K562 (cell line): Measurements from ENCODE around the gene PIGV. TPM values are rescaled to one million over a fixed set of nuclear protein-coding genes. Genes with fewer than 3 reads are reported as not detected.

Experiments used
- ARNT ChIP-seq, 2 experiments: fragments of 450-650 bp; IDR thresholded peaks; 2 replicates each; pipeline ENCODE4 v1.6.1; 2016; ENCODE audit warnings: mild to moderate bottlenecking in 1 of 2
- BRD4 ChIP-seq: fragments of 200-600 bp; sonication (generic); IDR thresholded peaks from 2 replicates; pipeline ENCODE4 v1.6.1; 2017; ENCODE audit warnings: inconsistent platforms
- CREB1 ChIP-seq, 2 experiments: sonication (generic) in 1 of 2; formaldehyde crosslinking in 1 of 2; IDR thresholded peaks; 2 replicates each; pipeline versions ENCODE4 v1.6.1 to v1.8.0; 2012 to 2022; ENCODE audit warnings: inconsistent platforms in 1 of 2, mild to moderate bottlenecking in 1 of 2, missing genetic modification reagents in 1 of 2, moderate library complexity in 1 of 2
- CXXC5 ChIP-seq: fragments of 250-450 bp; sonication (Bioruptor Pico); IDR thresholded peaks from 2 replicates; pipeline ENCODE4 v1.8.0; 2022; ENCODE audit warnings: inconsistent platforms, mild to moderate bottlenecking, moderate library complexity
- ERF ChIP-seq: fragments of 450-650 bp; formaldehyde crosslinking; IDR thresholded peaks from 2 replicates; pipeline ENCODE4 v1.4.0; 2020; ENCODE audit warnings: mild to moderate bottlenecking, mixed read lengths
- FOXA3 ChIP-seq, 2 experiments: fragments of 450-650 bp in 1 of 2; sonication (generic) in 1 of 2; formaldehyde crosslinking; IDR thresholded peaks in 1 of 2; conservative IDR thresholded peaks in 1 of 2; 2 replicates each; pipeline versions ENCODE4 v1.4.0 to v1.8.0; 2020 to 2022; ENCODE audit warnings: mild to moderate bottlenecking in 2 of 2, missing genetic modification reagents in 1 of 2
- FOXM1 ChIP-seq, 2 experiments: fragments of 450-650 bp in 1 of 2; sonication (generic) in 1 of 2; formaldehyde crosslinking in 1 of 2; IDR thresholded peaks; 2 replicates each; pipeline versions ENCODE4 v1.6.1 to v1.9.0; 2017 to 2022; ENCODE audit warnings: low read depth in 2 of 2, mild to moderate bottlenecking in 2 of 2, missing genetic modification reagents in 1 of 2, moderate library complexity in 1 of 2
- HDAC3 ChIP-seq: fragments of 450-650 bp; IDR thresholded peaks from 2 replicates; pipeline ENCODE4 v1.6.1; 2018; ENCODE audit warnings: borderline replicate concordance, mild to moderate bottlenecking, moderate library complexity; ENCODE audit not compliant: partially characterized antibody
- KAT7 ChIP-seq: sonication (generic); formaldehyde crosslinking; IDR thresholded peaks from 2 replicates; pipeline ENCODE4 v1.8.0; 2022; ENCODE audit warnings: missing genetic modification reagents, mild to moderate bottlenecking, borderline replicate concordance
- KLF1 ChIP-seq: fragments of 450-650 bp; IDR thresholded peaks from 2 replicates; pipeline ENCODE4 v1.6.1; 2016; ENCODE audit warnings: missing genetic modification characterization, missing compliant biosample characterization
- NCOA6 ChIP-seq: fragments of 450-650 bp; IDR thresholded peaks from 2 replicates; pipeline ENCODE4 v1.6.1; 2017; ENCODE audit warnings: mild to moderate bottlenecking
- SMAD4 ChIP-seq: fragments of 250-450 bp; sonication (Bioruptor Pico); conservative IDR thresholded peaks from 2 replicates; pipeline ENCODE4 v1.8.0; 2021; ENCODE audit warnings: inconsistent platforms, mild to moderate bottlenecking, moderate library complexity
- SNRNP70 ChIP-seq: fragments of 200-400 bp; formaldehyde crosslinking; optimal IDR thresholded peaks from 2 replicates; pipeline ENCODE3; 2017; ENCODE audit warnings: low read depth, low read length
- SP1 ChIP-seq: sonication (generic); formaldehyde crosslinking; IDR thresholded peaks from 2 replicates; pipeline ENCODE4 v1.8.1; 2022; ENCODE audit warnings: mild to moderate bottlenecking, missing genetic modification reagents
- TAF1 ChIP-seq: IDR thresholded peaks from 2 replicates; pipeline ENCODE4 v1.6.1; 2011; ENCODE audit warnings: mild to moderate bottlenecking, low read length, moderate library complexity; ENCODE audit not compliant: insufficient read depth, control insufficient read depth, severe bottlenecking; ENCODE audit errors: extremely low read depth
- TCFL5 ChIP-seq: fragments of 250-450 bp; sonication (Bioruptor Pico); conservative IDR thresholded peaks from 2 replicates; pipeline ENCODE4 v1.6.1; 2021; ENCODE audit warnings: mild to moderate bottlenecking, moderate library complexity, matching md5 sums
- TSC22D4 ChIP-seq: fragments of 450-650 bp; IDR thresholded peaks from 2 replicates; pipeline ENCODE4 v1.6.1; 2016; ENCODE audit warnings: missing genetic modification characterization, missing biosample characterization, control low read depth
- U2AF2 ChIP-seq: fragments of 200-400 bp; formaldehyde crosslinking; optimal IDR thresholded peaks from 2 replicates; pipeline ENCODE3; 2017; ENCODE audit warnings: low read depth, mild to moderate bottlenecking, low read length
- WHSC1 ChIP-seq: IDR thresholded peaks from one replicate; pipeline ENCODE4 v1.6.1; 2012; ENCODE audit warnings: low read length, control low read depth, inconsistent platforms
- ZNF121 ChIP-seq: sonication (generic); formaldehyde crosslinking; conservative IDR thresholded peaks from 2 replicates; pipeline ENCODE4 v1.8.0; 2022; ENCODE audit warnings: missing genetic modification reagents
- ZSCAN29 ChIP-seq: fragments of 450-650 bp; IDR thresholded peaks from 2 replicates; pipeline ENCODE4 v1.6.1; 2017
- polyA plus RNA-seq, 8 experiments: library from polyadenylated mRNA; depleted of rRNA in 4 of 8; stranded (reverse) in 5 of 8; unstranded in 3 of 8; fragments of >200 nt; fragmentation: Nextera tagmentation in 2 of 8; fragmentation: Illumina TruSeq in 1 of 8; extraction: Ambion mirVana in 2 of 8; extraction: Trizol in 1 of 8; gene quantifications; 2 replicates each; pipeline versions ENCODE4 v1.2.1 to v1.2.3, GENCODE V29; 2011 to 2014; ENCODE audit warnings: inconsistent platforms in 1 of 8, missing spikeins in 1 of 8
- total RNA-seq, 7 experiments: library from RNA; depleted of rRNA in 6 of 7; stranded (reverse); fragments of >200 nt in 6 of 7; fragmentation: Illumina TruSeq in 2 of 7; extraction: Trizol in 2 of 7; gene quantifications; 2 replicates each; pipeline versions ENCODE4 v1.2.1 to v1.2.3, GENCODE V29; 2011 to 2021; ENCODE audit warnings: low replicate concordance in 1 of 7
- TF ChIP-seq, protein P1 (sequence below): sonication (generic); formaldehyde crosslinking; IDR thresholded peaks from 2 replicates; pipeline ENCODE4 v1.4.0; 2020; ENCODE audit warnings: mild to moderate bottlenecking, missing genetic modification reagents
- TF ChIP-seq, protein P2 (sequence below): fragments of 450-650 bp; conservative IDR thresholded peaks from 2 replicates; pipeline ENCODE4 v1.6.1; 2016; ENCODE audit warnings: missing genetic modification characterization, low read depth, mild to moderate bottlenecking, missing compliant biosample characterization, moderate library complexity
- TF ChIP-seq, protein P3 (sequence below): fragments of 450-650 bp; IDR thresholded peaks from 2 replicates; pipeline ENCODE4 v1.6.1; 2016; ENCODE audit warnings: mild to moderate bottlenecking

Gene PIGV
- total and polyA plus RNA-seq, 9 of the 15 experiments (the other 6 are each of a cell fraction or from before 2014, with no cell fraction given), result 8.4 to 21.8 (median 11.7) TPM

DNA sequence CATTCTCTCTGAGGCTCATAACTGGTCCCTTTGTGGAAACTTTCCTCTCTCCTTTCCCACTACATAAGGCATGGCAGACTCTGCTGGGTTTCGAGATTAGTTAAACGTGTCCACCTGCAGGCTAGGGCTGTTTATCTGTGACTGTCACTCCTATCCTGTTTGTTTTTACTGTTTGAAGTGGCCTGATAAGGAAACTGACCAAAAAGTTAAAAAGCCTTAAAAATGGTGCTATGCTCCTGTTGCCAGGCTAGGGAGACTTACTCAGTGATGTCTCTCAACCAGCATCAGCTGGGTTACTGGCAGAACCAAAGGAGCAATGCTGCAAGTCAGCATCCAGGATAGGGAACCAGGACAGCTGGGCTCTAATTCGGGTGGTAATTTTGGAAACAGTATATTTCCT lies 3.9 kb downstream of the PIGV start (continued):
- TF ChIP-seq, protein P1, sequence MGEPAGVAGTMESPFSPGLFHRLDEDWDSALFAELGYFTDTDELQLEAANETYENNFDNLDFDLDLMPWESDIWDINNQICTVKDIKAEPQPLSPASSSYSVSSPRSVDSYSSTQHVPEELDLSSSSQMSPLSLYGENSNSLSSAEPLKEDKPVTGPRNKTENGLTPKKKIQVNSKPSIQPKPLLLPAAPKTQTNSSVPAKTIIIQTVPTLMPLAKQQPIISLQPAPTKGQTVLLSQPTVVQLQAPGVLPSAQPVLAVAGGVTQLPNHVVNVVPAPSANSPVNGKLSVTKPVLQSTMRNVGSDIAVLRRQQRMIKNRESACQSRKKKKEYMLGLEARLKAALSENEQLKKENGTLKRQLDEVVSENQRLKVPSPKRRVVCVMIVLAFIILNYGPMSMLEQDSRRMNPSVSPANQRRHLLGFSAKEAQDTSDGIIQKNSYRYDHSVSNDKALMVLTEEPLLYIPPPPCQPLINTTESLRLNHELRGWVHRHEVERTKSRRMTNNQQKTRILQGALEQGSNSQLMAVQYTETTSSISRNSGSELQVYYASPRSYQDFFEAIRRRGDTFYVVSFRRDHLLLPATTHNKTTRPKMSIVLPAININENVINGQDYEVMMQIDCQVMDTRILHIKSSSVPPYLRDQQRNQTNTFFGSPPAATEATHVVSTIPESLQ (CRISPR knock-in tag), result no peak
- TF ChIP-seq NCOA6, result no peak
- no peak for TF ChIP-seq ZSCAN29
- TF ChIP-seq SP1, result peak; percentile 56; the same call in 1 of the 2 replicates
- TF ChIP-seq, protein P2, sequence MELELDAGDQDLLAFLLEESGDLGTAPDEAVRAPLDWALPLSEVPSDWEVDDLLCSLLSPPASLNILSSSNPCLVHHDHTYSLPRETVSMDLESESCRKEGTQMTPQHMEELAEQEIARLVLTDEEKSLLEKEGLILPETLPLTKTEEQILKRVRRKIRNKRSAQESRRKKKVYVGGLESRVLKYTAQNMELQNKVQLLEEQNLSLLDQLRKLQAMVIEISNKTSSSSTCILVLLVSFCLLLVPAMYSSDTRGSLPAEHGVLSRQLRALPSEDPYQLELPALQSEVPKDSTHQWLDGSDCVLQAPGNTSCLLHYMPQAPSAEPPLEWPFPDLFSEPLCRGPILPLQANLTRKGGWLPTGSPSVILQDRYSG (tag), result 0 out of 2 replicates have a peak, but pooled peaks have one; percentile 49
- TF ChIP-seq FOXM1 (IDR thresholded peaks at IDR 0.05; ENCODE audit: low read depth), result peak; percentile 96
- TF ChIP-seq FOXM1 (CRISPR knock-in tag; IDR thresholded peaks at IDR 0.05; ENCODE audit: low read depth), result no peak
- peak; percentile 62 for TF ChIP-seq CREB1 (IDR thresholded peaks at IDR 0.05)
- TF ChIP-seq CREB1 (CRISPR knock-in tag; IDR thresholded peaks at IDR 0.05), result no peak
- TF ChIP-seq, protein P3, sequence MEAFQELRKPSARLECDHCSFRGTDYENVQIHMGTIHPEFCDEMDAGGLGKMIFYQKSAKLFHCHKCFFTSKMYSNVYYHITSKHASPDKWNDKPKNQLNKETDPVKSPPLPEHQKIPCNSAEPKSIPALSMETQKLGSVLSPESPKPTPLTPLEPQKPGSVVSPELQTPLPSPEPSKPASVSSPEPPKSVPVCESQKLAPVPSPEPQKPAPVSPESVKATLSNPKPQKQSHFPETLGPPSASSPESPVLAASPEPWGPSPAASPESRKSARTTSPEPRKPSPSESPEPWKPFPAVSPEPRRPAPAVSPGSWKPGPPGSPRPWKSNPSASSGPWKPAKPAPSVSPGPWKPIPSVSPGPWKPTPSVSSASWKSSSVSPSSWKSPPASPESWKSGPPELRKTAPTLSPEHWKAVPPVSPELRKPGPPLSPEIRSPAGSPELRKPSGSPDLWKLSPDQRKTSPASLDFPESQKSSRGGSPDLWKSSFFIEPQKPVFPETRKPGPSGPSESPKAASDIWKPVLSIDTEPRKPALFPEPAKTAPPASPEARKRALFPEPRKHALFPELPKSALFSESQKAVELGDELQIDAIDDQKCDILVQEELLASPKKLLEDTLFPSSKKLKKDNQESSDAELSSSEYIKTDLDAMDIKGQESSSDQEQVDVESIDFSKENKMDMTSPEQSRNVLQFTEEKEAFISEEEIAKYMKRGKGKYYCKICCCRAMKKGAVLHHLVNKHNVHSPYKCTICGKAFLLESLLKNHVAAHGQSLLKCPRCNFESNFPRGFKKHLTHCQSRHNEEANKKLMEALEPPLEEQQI, result peak; percentile 60; the same call in 1 of the 2 replicates
- TF ChIP-seq CXXC5 (CRISPR knock-in tag), result peak; percentile 61; the same call in 1 of the 2 replicates
- TF ChIP-seq FOXA3 (CRISPR knock-in tag; conservative IDR thresholded peaks at IDR 0.05 in 1 of 2, IDR thresholded peaks at IDR 0.05 in 1 of 2), result peak; percentile 96 to 98
- TF ChIP-seq WHSC1, result no peak
- TF ChIP-seq KLF1 (tag), result no peak
- no peak for TF ChIP-seq U2AF2
- TF ChIP-seq HDAC3, result peak; percentile 83
- no peak for TF ChIP-seq ZNF121 (CRISPR knock-in tag)
- peak; percentile 74 to 95 for TF ChIP-seq ARNT (IDR thresholded peaks at IDR 0.05)
- no peak for TF ChIP-seq SNRNP70
- peak; percentile 47; the same call in 1 of the 2 replicates for TF ChIP-seq KAT7 (CRISPR knock-in tag)
- 0 out of 2 replicates have a peak, but pooled peaks have one; percentile 26 for TF ChIP-seq ERF (CRISPR knock-in tag)
- TF ChIP-seq TAF1, result peak; percentile 57
- no peak for TF ChIP-seq BRD4
- no peak for TF ChIP-seq TCFL5 (CRISPR knock-in tag)
- TF ChIP-seq SMAD4 (CRISPR knock-in tag), result peak; percentile 79; the same call in 1 of the 2 replicates
- no peak for TF ChIP-seq TSC22D4
